ENCODE results near the gene KCNMB1. TPM values are rescaled to one million over a fixed set of nuclear protein-coding genes. Genes with fewer than 3 reads are reported as not detected.

Gene KCNMB1
- total and polyA plus RNA-seq, 2 donors (not counting 3 experiments of a cell fraction or from before 2014, with no cell fraction given), result 0.15 to 0.29 TPM

DNA sequence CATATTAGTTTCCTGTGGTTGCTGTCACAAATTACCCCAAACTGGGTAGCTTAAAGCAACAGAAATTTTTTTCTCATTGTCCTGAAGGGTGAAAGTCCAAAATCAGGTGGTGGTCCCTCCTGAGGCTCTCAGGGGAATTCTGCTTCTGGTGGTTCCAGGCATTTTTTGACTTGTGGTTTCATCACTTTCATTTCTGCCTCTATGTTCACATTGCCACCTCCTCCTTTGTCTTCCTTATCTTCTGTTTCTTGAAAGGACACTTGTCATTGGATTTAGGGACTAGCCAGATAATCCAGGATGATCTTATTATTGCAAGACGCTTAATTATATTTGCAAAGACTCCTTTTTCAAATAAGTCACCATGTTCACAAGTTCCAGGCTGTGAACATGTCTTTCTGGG lies 43.2 kb downstream of the KCNMB1 start:
- CTCF ChIA-PET, result interaction anchor here (3.1 kb wide), 1 partner anchor 80 kb away, joined by 27 read pairs; no protein-coding TSS in a partner anchor

DNA sequence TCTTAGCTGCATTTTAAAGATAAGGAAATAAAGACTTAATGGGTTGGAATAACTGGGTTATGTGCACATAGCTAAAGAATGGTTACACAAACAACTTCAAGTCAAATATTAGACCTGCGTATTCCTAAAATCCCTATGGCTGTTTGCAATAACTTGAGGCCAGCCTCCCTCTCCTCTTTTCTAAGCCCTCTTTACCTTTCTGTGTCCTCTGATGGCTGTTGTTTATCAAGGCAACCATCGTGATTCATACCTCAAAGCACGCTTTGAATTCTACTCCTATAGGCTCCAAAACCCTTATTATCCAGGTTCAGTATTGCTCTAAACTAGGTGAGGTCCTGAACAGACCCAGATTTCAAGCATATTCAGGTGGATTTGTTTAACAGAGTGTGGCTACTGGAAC lies 46.0 kb downstream of the KCNMB1 start:
- intact Hi-C loops (cut with micrococcal nuclease), result no loop called here
- BruUV-seq (replicated peaks), result no TSS peak
- no peak for FAIRE-seq

More for the DNA sequence above, 43.2 kb downstream of the KCNMB1 start:
- BruUV-seq (replicated peaks), result no TSS peak
- DNase-seq (ENCODE audit: low read depth, low spot score) (no peak), FAIRE-seq (no peak)
- no peaks in the 10 kb centered on the region for H4K20me1 ChIP-seq (replicated peaks; ENCODE audit: control insufficient read depth, extremely low read depth, insufficient read depth, low read length)
- intact Hi-C loops (cut with micrococcal nuclease), result no loop called here
- no peak overlapping the region for H3K27ac ChIP-seq (ENCODE audit: insufficient read depth, low read depth, low read length)
- H3K79me2 ChIP-seq (ENCODE audit: control insufficient read depth, insufficient read depth, low read length), result no peaks in the 10 kb centered on the region
- no peak overlapping the region for H3K4me3 ChIP-seq (replicated peaks in 1 of 3; ENCODE audit: insufficient read depth in 1 of 3, low read depth in 1 of 3, low read length in 3 of 3)
- POLR2A ChIA-PET, result no interaction called here
- H3K4me1 ChIP-seq (ENCODE audit: control insufficient read depth, extremely low read depth, insufficient read depth, low read length), result no peaks in the 10 kb centered on the region
- no peak overlapping the region for H3K9ac ChIP-seq (replicated peaks; ENCODE audit: extremely low read depth, insufficient read depth, low read length)
- no peak overlapping the region for H2AFZ ChIP-seq (ENCODE audit: low read depth, low read length)
- H3K9me1 ChIP-seq (replicated peaks; ENCODE audit: control insufficient read depth, extremely low read depth, insufficient read depth, low read length), result no peaks in the 10 kb centered on the region
- no peaks in the 10 kb centered on the region for H3K36me3 ChIP-seq (ENCODE audit: control insufficient read depth in 2 of 2, extremely low read depth in 1 of 2, insufficient read depth in 2 of 2, low read length in 2 of 2)
- dilution Hi-C loops (cut with MboI; ENCODE audit: extremely low pct_ligation_motif_present, low sequenced_read_pairs), result no loop called here
- TF ChIP-seq, protein P1, sequence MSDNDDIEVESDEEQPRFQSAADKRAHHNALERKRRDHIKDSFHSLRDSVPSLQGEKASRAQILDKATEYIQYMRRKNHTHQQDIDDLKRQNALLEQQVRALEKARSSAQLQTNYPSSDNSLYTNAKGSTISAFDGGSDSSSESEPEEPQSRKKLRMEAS (IDR thresholded peaks at IDR 0.05; ENCODE audit: insufficient read depth, insufficient read length), result no peak
- TF ChIP-seq POLR2A (IDR thresholded peaks at IDR 0.05; ENCODE audit: low read depth, low read length) (no peak), EZH2 (IDR thresholded peaks at IDR 0.05; ENCODE audit: borderline replicate concordance, low read depth, low read length, severe bottlenecking) (no peak), POLR2AphosphoS5 (IDR thresholded peaks at IDR 0.05; ENCODE audit: insufficient read depth, low read depth, low read length) (no peak), FOS (IDR thresholded peaks at IDR 0.05; ENCODE audit: borderline replicate concordance, insufficient read depth, low read length) (no peak)
- H3K9me3 ChIP-seq (replicated peaks; ENCODE audit: control insufficient read depth, insufficient read depth, low read length), result no peaks in the 10 kb centered on the region
- no peak overlapping the region for H3K4me2 ChIP-seq (ENCODE audit: insufficient read depth, low read length)
- peaks cover 3 to 6% of the 10 kb centered on the region in 2 experiments for H3K27me3 ChIP-seq (ENCODE audit: control insufficient read depth in 2 of 2, insufficient read depth in 2 of 2, low read length in 2 of 2)

More for the DNA sequence above, 46.0 kb downstream of the KCNMB1 start:
- no peak for DNase-seq (ENCODE audit: low read depth, low spot score)
- Histone ChIP-seq H3K79me2 (ENCODE audit: control insufficient read depth, insufficient read depth, low read length) (no peaks in the 10 kb centered on the region), H3K9me1 (replicated peaks; ENCODE audit: control insufficient read depth, extremely low read depth, insufficient read depth, low read length) (no peaks in the 10 kb centered on the region), H3K9ac (replicated peaks; ENCODE audit: extremely low read depth, insufficient read depth, low read length) (no peak overlapping the region), H2AFZ (ENCODE audit: low read depth, low read length) (no peak overlapping the region), H4K20me1 (replicated peaks; ENCODE audit: control insufficient read depth, extremely low read depth, insufficient read depth, low read length) (no peaks in the 10 kb centered on the region), H3K27ac (ENCODE audit: insufficient read depth, low read depth, low read length) (no peak overlapping the region), H3K36me3 (ENCODE audit: control insufficient read depth in 2 of 2, extremely low read depth in 1 of 2, insufficient read depth in 2 of 2, low read length in 2 of 2) (no peaks in the 10 kb centered on the region), H3K4me1 (ENCODE audit: control insufficient read depth, extremely low read depth, insufficient read depth, low read length) (no peaks in the 10 kb centered on the region), H3K9me3 (replicated peaks; ENCODE audit: control insufficient read depth, insufficient read depth, low read length) (no peaks in the 10 kb centered on the region), H3K4me3 (replicated peaks in 1 of 3; ENCODE audit: insufficient read depth in 1 of 3, low read depth in 1 of 3, low read length in 3 of 3) (no peak overlapping the region), H3K4me2 (ENCODE audit: insufficient read depth, low read length) (no peak overlapping the region), H3K27me3 (ENCODE audit: control insufficient read depth in 2 of 2, insufficient read depth in 2 of 2, low read length in 2 of 2) (peaks cover 0 to 3% of the 10 kb centered on the region in 2 experiments)
- ChIA-PET CTCF (no interaction called here), POLR2A (no interaction called here)
- TF ChIP-seq JUN (IDR thresholded peaks at IDR 0.05; ENCODE audit: borderline replicate concordance, insufficient read depth, insufficient read length, low read depth), result no peak
- no peak for TF ChIP-seq MYC (IDR thresholded peaks at IDR 0.05; ENCODE audit: low read depth, low read length)
- no peak for TF ChIP-seq POLR2AphosphoS5 (IDR thresholded peaks at IDR 0.05; ENCODE audit: insufficient read depth, low read depth, low read length)
- TF ChIP-seq, protein P1 (IDR thresholded peaks at IDR 0.05; ENCODE audit: insufficient read depth, insufficient read length), result no peak
- TF ChIP-seq EZH2 (IDR thresholded peaks at IDR 0.05; ENCODE audit: borderline replicate concordance, low read depth, low read length, severe bottlenecking), result no peak
- no peak for TF ChIP-seq FOS (IDR thresholded peaks at IDR 0.05; ENCODE audit: borderline replicate concordance, insufficient read depth, low read length)
- TF ChIP-seq GATA2 (IDR thresholded peaks at IDR 0.05; ENCODE audit: insufficient read depth, insufficient read length, low read depth, low read length), result no peak
- TF ChIP-seq, protein P2, sequence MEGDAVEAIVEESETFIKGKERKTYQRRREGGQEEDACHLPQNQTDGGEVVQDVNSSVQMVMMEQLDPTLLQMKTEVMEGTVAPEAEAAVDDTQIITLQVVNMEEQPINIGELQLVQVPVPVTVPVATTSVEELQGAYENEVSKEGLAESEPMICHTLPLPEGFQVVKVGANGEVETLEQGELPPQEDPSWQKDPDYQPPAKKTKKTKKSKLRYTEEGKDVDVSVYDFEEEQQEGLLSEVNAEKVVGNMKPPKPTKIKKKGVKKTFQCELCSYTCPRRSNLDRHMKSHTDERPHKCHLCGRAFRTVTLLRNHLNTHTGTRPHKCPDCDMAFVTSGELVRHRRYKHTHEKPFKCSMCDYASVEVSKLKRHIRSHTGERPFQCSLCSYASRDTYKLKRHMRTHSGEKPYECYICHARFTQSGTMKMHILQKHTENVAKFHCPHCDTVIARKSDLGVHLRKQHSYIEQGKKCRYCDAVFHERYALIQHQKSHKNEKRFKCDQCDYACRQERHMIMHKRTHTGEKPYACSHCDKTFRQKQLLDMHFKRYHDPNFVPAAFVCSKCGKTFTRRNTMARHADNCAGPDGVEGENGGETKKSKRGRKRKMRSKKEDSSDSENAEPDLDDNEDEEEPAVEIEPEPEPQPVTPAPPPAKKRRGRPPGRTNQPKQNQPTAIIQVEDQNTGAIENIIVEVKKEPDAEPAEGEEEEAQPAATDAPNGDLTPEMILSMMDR (IDR thresholded peaks at IDR 0.05; ENCODE audit: extremely low read depth in 1 of 2, insufficient read depth in 1 of 2, low read depth in 1 of 2, low read length in 2 of 2), result no peak
- TF ChIP-seq POLR2A (IDR thresholded peaks at IDR 0.05; ENCODE audit: low read depth, low read length), result no peak
- dilution Hi-C loops (cut with MboI; ENCODE audit: extremely low pct_ligation_motif_present, low sequenced_read_pairs), result no loop called here

Measured in endothelial cell of umbilical vein (primary cell).